ENCODE data around the gene LRPAP1.
"Not testable (repeated sequence)": the region's sequence is repeated elsewhere in the genome, so short reads cannot be mapped to it uniquely, and the experiment has no call there.

GRCh38 chr4:3551366-3551765 lies 19.1 kb upstream of the LRPAP1 start:
- TF ChIP-seq CTCF (conservative IDR thresholded peaks at IDR 0.05); EZH2 (IDR thresholded peaks at IDR 0.05; ENCODE audit: low read depth): not testable (repeated sequence)

Measured in PC-9 (cell line).